Stimulated activated CD8-positive, alpha-beta memory T cell treated with anti-CD3 and anti-CD28 coated beads, Interleukin-15, amount 100 ng/mL, for 1 hour (primary cell): ENCODE measurements around the gene LHFPL3.
"Not testable (repeated sequence)": the region's sequence is repeated elsewhere in the genome, so short reads cannot be mapped to it uniquely, and the experiment has no call there.

Source experiments
- DNase-seq: peaks from one replicate; pipeline ENCODE4 v3.0.0-alpha.2; 2020; ENCODE audit warnings: low read depth

Gene LHFPL3

GRCh38 chr7:104595591-104595990, 267.2 kb downstream of the LHFPL3 start:
- DNase-seq = not testable (repeated sequence)

- DNase-seq = no peak
Measured at GRCh38 chr7:104603957-104604356, 275.6 kb downstream of the LHFPL3 start.

- no peak for DNase-seq
Measured at GRCh38 chr7:104604706-104605105, 276.3 kb downstream of the LHFPL3 start.

- no peak for DNase-seq
Measured at GRCh38 chr7:104621321-104621720, 292.9 kb downstream of the LHFPL3 start.

- DNase-seq = no peak
Measured at GRCh38 chr7:104625956-104626355, 297.6 kb downstream of the LHFPL3 start.

GRCh38 chr7:104627516-104627915, 299.1 kb downstream of the LHFPL3 start:
- DNase-seq = no peak

GRCh38 chr7:104628017-104628416, 299.6 kb downstream of the LHFPL3 start:
- DNase-seq = no peak

GRCh38 chr7:104629408-104629807, 301.0 kb downstream of the LHFPL3 start:
- no peak for DNase-seq

GRCh38 chr7:104640506-104640905, 312.1 kb downstream of the LHFPL3 start:
- no peak for DNase-seq

- no peak for DNase-seq
Measured at GRCh38 chr7:104642560-104642959, 314.2 kb downstream of the LHFPL3 start.

GRCh38 chr7:104643587-104644217, 315.3 kb downstream of the LHFPL3 start:
- no peak for DNase-seq

GRCh38 chr7:104650991-104651640, 322.7 kb downstream of the LHFPL3 start:
- DNase-seq = no peak

GRCh38 chr7:104652434-104652833, 324.0 kb downstream of the LHFPL3 start:
- DNase-seq = no peak

GRCh38 chr7:104652865-104653264, 324.5 kb downstream of the LHFPL3 start:
- no peak for DNase-seq

GRCh38 chr7:104653825-104654401, 325.5 kb downstream of the LHFPL3 start:
- no peak for DNase-seq

GRCh38 chr7:104655592-104655991, 327.2 kb downstream of the LHFPL3 start:
- no peak for DNase-seq

- DNase-seq = no peak
Measured at GRCh38 chr7:104656467-104656866, 328.1 kb downstream of the LHFPL3 start.

GRCh38 chr7:104657134-104657533, 328.7 kb downstream of the LHFPL3 start:
- DNase-seq = no peak

GRCh38 chr7:104661575-104661974, 333.2 kb downstream of the LHFPL3 start:
- DNase-seq = no peak

GRCh38 chr7:104664648-104665047, 336.2 kb downstream of the LHFPL3 start:
- DNase-seq = no peak

- no peak for DNase-seq
Measured at GRCh38 chr7:104677587-104677986, 349.2 kb downstream of the LHFPL3 start.

GRCh38 chr7:104679085-104679484, 350.7 kb downstream of the LHFPL3 start:
- DNase-seq = no peak

- DNase-seq = no peak
Measured at GRCh38 chr7:104686286-104686685, 357.9 kb downstream of the LHFPL3 start.

GRCh38 chr7:104694710-104695109, 366.3 kb downstream of the LHFPL3 start:
- DNase-seq = no peak
